Left ventricle myocardium inferior (tissue), 1 donor: Measurements from ENCODE around the gene MTTP. TPM values are rescaled to one million over a fixed set of nuclear protein-coding genes. Genes with fewer than 3 reads are reported as not detected.

Experiments
- DNase-seq: peaks from one replicate; pipeline ENCODE4 v3.0.0-alpha.2; 2020
- H3K27ac ChIP-seq: fragments of 200-600 bp; replicated peaks from 2 replicates; pipeline ENCODE4 v1.8.0; 2021
- H3K27me3 ChIP-seq: fragments of 200-600 bp; 2 replicates; pipeline ENCODE4 v1.8.0; 2021; ENCODE audit warnings: low read depth
- H3K36me3 ChIP-seq: fragments of 200-600 bp; 2 replicates; pipeline ENCODE4 v1.8.0; 2021
- H3K4me1 ChIP-seq: fragments of 200-600 bp; 2 replicates; pipeline ENCODE4 v1.8.0; 2021
- H3K4me3 ChIP-seq: fragments of 200-600 bp; 2 replicates; pipeline ENCODE4 v1.8.0; 2021; ENCODE audit warnings: mild to moderate bottlenecking, moderate library complexity
- H3K9me3 ChIP-seq: fragments of 200-600 bp; replicated peaks from 2 replicates; pipeline ENCODE4 v1.8.0; 2021
- CTCF ChIP-seq: fragments of 200-600 bp; IDR thresholded peaks from 2 replicates; pipeline ENCODE4 v1.8.0; 2021; ENCODE audit warnings: antibody characterized with exemption, mild to moderate bottlenecking, borderline replicate concordance
- intact Hi-C: fragments of 100-400 bp; cut with micrococcal nuclease; formaldehyde crosslinking; loops from one replicate; pipeline ENCODE4 v1.11.0; 2022
- total RNA-seq: library from RNA; stranded (reverse); fragmentation: NEBNext Ultra II Directional; extraction: Animal tissue kit (Norgen Biotek cat#: 25700); gene quantifications from one replicate; pipeline ENCODE4 v1.2.1, GENCODE V29; 2021
- donor health status: DM: no; HTN: yes; CAD: no; lungs with severe emphysema.

The MTTP gene
- total RNA-seq, 1 donor from 2014 or later, result 3.7 TPM

GRCh38 chr4:99564921-99565320 lies 9.7 kb upstream of the MTTP start:
- Histone ChIP-seq H3K4me1 (peaks cover 20% of the 10 kb centered on the region), H3K27ac (peak overlapping the region; percentile 96), H3K4me3 (peak overlapping the region; percentile 73), H3K36me3 (no peaks in the 10 kb centered on the region), H3K27me3 (no peaks in the 10 kb centered on the region), H3K9me3 (no peaks in the 10 kb centered on the region)
- intact Hi-C loops, result loop anchor here (10.0 kb wide), 1 partner anchor 390 kb away; the partner anchor contains the start of gene H2AZ1
- no peak for DNase-seq
- TF ChIP-seq CTCF, result no peak

GRCh38 chr4:99571883-99572282 lies 2.7 kb upstream of the MTTP start:
- Histone ChIP-seq H3K4me3 (no peak overlapping the region), H3K9me3 (no peaks in the 10 kb centered on the region), H3K27ac (no peak overlapping the region), H3K27me3 (peaks cover 14% of the 10 kb centered on the region), H3K4me1 (no peaks in the 10 kb centered on the region), H3K36me3 (no peaks in the 10 kb centered on the region)
- TF ChIP-seq CTCF, result no peak
- DNase-seq, result no peak
- intact Hi-C loops, result loop anchor here (10.0 kb wide), 1 partner anchor 143 kb away; no protein-coding TSS in a partner anchor

GRCh38 chr4:99572527-99573240 lies 1.9 kb upstream of the MTTP start:
- H3K36me3 ChIP-seq, result no peaks in the 10 kb centered on the region
- no peaks in the 10 kb centered on the region for H3K4me1 ChIP-seq
- intact Hi-C loops, result loop anchor here (10.0 kb wide), 1 partner anchor 142 kb away; no protein-coding TSS in a partner anchor
- no peaks in the 10 kb centered on the region for H3K9me3 ChIP-seq
- H3K4me3 ChIP-seq, result no peak overlapping the region
- H3K27me3 ChIP-seq, result peaks cover 14% of the 10 kb centered on the region
- DNase-seq, result no peak
- no peak overlapping the region for H3K27ac ChIP-seq
- no peak for TF ChIP-seq CTCF

GRCh38 chr4:99573735-99574368 lies 772 bp upstream of the MTTP start:
- Histone ChIP-seq H3K9me3 (no peaks in the 10 kb centered on the region), H3K36me3 (no peaks in the 10 kb centered on the region), H3K27ac (no peak overlapping the region), H3K27me3 (peaks cover 18% of the 10 kb centered on the region), H3K4me1 (no peaks in the 10 kb centered on the region), H3K4me3 (no peak overlapping the region)
- no peak for TF ChIP-seq CTCF
- no peak for DNase-seq
- intact Hi-C loops, result loop anchor here (10.0 kb wide), 1 partner anchor 141 kb away; no protein-coding TSS in a partner anchor

- DNase-seq, result no peak
- Histone ChIP-seq H3K4me1 (no peaks in the 10 kb centered on the region), H3K9me3 (no peaks in the 10 kb centered on the region), H3K27me3 (peaks cover 24% of the 10 kb centered on the region), H3K36me3 (no peaks in the 10 kb centered on the region), H3K27ac (no peak overlapping the region), H3K4me3 (no peak overlapping the region)
- intact Hi-C loops, result loop anchor here (10.0 kb wide), 1 partner anchor 136 kb away; no protein-coding TSS in a partner anchor
- TF ChIP-seq CTCF, result no peak
Measured at GRCh38 chr4:99578714-99579113, 4.1 kb downstream of the MTTP start.
